Muscle layer of colon (tissue), 2 donors: ENCODE results near the gene ETV6.

Experiments
- H3K27ac ChIP-seq: one replicate; pipeline ENCODE4 v1.7.0; 2013; ENCODE audit warnings: low read depth, mild to moderate bottlenecking, low read length, moderate library complexity
- H3K27me3 ChIP-seq, 2 donors: one replicate each; pipeline ENCODE4 v1.7.0; 2013; ENCODE audit warnings: low read length in 2 of 2, mild to moderate bottlenecking in 2 of 2; ENCODE audit not compliant: insufficient read depth in 2 of 2, control insufficient read depth in 1 of 2
- H3K36me3 ChIP-seq: one replicate; pipeline ENCODE4 v1.7.0; 2013; ENCODE audit warnings: mild to moderate bottlenecking, low read length; ENCODE audit not compliant: insufficient read depth
- H3K4me1 ChIP-seq: one replicate; pipeline ENCODE4 v1.7.0; 2013; ENCODE audit warnings: mild to moderate bottlenecking, low read length; ENCODE audit not compliant: insufficient read depth
- H3K4me3 ChIP-seq, 2 donors: one replicate each; pipeline ENCODE4 v1.7.0; 2013; ENCODE audit warnings: low read length in 2 of 2, low read depth in 1 of 2, mild to moderate bottlenecking in 1 of 2, moderate library complexity in 1 of 2
- H3K9ac ChIP-seq: one replicate; pipeline ENCODE4 v1.7.0; 2013; ENCODE audit warnings: low read length
- H3K9me3 ChIP-seq: one replicate; pipeline ENCODE4 v1.7.0; 2013; ENCODE audit warnings: mild to moderate bottlenecking, low read length
- donor health status: abdominal sarcoma.
- donor health status: Adenocarcinoma of cecum.

The ETV6 gene

DNA sequence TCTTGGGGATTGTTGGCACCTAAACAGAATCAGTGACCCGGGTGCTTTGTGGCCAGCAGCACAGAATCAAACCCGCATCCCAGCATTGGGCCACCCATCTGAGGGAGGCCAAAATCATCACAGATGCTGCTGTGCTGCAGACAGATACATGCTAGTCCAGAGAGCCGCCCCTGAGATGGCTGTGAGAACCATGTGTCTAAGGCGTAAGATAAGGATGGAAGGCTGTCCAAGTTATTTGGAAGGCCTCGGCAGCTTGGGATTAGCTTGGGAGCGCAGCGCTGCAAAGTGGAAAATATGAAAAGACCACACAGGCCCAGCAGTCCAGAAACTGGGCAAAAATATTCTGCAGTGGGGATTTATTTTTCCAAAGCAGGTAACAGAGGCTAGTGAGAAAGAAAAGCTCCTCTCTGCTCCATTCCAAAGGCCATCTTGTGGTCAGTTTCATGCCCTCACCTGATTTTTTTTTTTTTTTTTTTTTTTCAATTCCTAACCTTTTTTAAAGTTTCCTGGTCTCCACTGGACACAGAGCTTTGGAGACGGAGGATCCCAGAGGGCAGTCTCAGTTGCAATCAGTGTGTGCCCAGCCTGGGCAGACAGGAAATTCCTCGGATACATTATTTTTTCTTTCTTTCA is 242.4 kb downstream of the ETV6 start:
- no peaks in the 10 kb centered on the region for H3K4me1 ChIP-seq
- H3K4me3 ChIP-seq = no peak overlapping the region
- H3K9ac ChIP-seq = no peak overlapping the region
- no peaks in the 10 kb centered on the region for H3K27me3 ChIP-seq
- no peak overlapping the region for H3K27ac ChIP-seq
- no peaks in the 10 kb centered on the region for H3K9me3 ChIP-seq
- H3K36me3 ChIP-seq = peaks cover 29% of the 10 kb centered on the region

DNA sequence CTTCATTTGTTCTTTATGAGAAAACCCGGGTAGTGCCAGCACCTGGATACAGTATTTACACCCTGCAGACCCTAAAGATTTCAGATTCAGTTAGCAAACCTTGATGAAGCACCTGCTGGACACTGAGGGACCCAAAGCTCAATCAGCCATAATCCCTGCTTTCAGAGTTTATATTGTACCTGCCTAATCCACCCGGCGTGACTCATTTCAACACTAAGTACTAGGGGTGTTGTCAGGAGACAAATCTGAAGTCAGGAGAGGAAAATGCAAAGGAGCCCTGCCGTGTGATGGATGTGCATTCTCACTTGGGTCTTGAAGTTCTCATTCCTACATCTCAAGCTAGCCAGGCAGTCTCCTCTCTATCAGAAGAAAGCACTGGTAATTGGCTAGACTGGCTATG is 244.5 kb downstream of the ETV6 start:
- Histone ChIP-seq H3K4me3 (no peak overlapping the region), H3K27me3 (no peaks in the 10 kb centered on the region), H3K9me3 (no peaks in the 10 kb centered on the region), H3K36me3 (peaks cover 18% of the 10 kb centered on the region), H3K27ac (no peak overlapping the region), H3K9ac (no peak overlapping the region), H3K4me1 (no peaks in the 10 kb centered on the region)

DNA sequence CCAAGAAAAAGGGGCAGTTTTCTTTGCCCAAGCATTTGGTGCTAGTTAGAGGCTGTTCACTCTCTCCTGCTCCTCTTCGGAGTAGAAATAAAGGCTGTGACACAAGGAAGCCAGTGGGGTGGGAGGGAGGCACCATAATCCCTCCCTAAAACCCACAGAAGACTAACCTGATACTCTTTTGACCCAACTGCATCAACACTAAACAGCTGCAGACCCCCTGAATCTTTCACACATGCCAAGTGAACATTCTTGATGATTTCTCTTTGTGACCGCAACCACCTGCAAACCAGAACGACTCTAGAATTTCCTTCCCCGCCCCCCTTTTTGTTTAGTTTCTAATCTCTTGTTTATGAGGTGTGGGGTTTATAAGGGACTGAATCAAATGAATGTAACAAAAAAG is 245.4 kb downstream of the ETV6 start:
- peaks cover 16% of the 10 kb centered on the region for H3K36me3 ChIP-seq
- H3K4me3 ChIP-seq = no peak overlapping the region
- H3K4me1 ChIP-seq = no peaks in the 10 kb centered on the region
- no peaks in the 10 kb centered on the region for H3K9me3 ChIP-seq
- H3K27ac ChIP-seq = no peak overlapping the region
- H3K9ac ChIP-seq = no peak overlapping the region
- no peaks in the 10 kb centered on the region for H3K27me3 ChIP-seq

DNA sequence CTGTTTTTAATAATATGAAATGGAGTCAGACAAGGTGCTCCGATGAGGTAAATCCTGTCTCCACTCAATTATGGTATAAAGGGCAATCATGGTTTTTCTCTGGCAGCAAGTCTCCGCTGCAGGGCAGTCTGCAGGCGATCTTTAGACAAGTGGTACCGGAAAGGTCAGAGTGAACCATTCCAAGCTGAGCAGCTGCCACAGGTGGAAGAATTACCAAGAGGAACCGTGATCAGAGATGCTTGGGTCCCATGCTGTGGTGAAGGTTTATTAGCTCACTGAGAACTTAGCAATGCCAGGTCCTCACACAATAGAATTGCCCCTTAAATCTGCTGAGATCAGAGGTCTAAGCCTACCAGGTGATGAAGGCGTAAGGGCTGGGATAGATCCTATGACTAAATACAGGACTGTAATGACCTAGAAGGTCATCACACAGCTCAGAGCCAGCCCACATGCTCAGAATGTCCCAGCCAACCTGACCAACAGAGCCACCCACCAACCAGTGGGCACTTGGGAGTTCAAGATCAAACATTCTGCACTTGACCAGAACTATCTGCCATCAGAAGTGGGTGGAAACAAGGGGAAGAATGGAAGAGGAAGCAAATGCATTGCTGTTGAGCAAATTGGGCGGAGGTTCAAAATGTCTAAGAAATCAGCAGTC is 246.1 kb downstream of the ETV6 start:
- Histone ChIP-seq H3K4me3 (no peak overlapping the region), H3K27me3 (no peaks in the 10 kb centered on the region), H3K9me3 (no peaks in the 10 kb centered on the region), H3K36me3 (peaks cover 16% of the 10 kb centered on the region), H3K9ac (no peak overlapping the region), H3K27ac (no peak overlapping the region), H3K4me1 (no peaks in the 10 kb centered on the region)

DNA sequence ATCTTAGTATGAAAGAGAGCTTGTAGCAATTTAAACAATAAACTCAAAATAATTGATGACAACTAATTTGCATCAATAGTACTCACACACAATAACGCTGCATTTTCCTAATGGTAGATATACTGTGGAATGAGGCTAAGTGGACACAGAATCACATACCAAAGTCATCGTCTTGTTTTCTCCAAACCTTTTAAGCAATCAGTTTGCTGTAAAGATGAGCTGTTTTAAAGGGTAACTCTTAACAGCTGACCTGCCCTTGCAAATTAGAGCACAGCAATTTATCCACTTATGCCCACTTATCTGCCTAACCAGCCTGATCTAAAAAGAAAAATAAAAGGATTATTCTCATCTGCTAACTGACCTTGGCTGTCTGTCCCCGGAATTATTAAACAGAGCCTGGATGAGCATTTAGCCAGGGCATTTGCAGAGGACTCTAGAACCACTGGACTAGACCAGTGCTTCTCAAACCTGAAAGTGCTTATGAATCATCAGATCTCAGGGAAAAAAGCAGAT is 247.0 kb downstream of the ETV6 start:
- Histone ChIP-seq H3K27ac (no peak overlapping the region), H3K9ac (no peak overlapping the region), H3K9me3 (no peaks in the 10 kb centered on the region), H3K27me3 (no peaks in the 10 kb centered on the region), H3K4me3 (no peak overlapping the region), H3K36me3 (peaks cover 15% of the 10 kb centered on the region), H3K4me1 (no peaks in the 10 kb centered on the region)

DNA sequence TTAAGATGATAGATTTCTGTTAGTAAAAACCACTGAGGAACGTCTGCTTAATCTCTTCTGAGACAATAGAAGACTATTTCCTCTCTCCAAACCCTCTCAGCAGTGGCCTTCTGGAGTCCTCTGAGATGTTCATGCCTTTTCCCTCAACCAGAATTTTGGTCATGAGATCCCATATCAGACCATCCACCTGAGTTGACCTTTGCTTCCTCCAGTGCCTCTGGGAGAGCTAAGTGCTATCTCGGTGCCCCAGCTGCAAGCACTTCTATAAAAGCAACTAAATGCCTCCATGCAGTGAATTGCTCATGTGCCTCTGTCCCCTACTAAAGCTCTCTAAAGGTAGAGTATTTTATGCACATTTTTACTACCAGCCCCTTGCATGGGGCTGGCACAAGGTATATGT is 248.4 kb downstream of the ETV6 start:
- Histone ChIP-seq H3K27ac (no peak overlapping the region), H3K27me3 (no peaks in the 10 kb centered on the region), H3K4me1 (no peaks in the 10 kb centered on the region), H3K9me3 (no peaks in the 10 kb centered on the region), H3K9ac (no peak overlapping the region), H3K4me3 (no peak overlapping the region), H3K36me3 (peaks cover 6% of the 10 kb centered on the region)

DNA sequence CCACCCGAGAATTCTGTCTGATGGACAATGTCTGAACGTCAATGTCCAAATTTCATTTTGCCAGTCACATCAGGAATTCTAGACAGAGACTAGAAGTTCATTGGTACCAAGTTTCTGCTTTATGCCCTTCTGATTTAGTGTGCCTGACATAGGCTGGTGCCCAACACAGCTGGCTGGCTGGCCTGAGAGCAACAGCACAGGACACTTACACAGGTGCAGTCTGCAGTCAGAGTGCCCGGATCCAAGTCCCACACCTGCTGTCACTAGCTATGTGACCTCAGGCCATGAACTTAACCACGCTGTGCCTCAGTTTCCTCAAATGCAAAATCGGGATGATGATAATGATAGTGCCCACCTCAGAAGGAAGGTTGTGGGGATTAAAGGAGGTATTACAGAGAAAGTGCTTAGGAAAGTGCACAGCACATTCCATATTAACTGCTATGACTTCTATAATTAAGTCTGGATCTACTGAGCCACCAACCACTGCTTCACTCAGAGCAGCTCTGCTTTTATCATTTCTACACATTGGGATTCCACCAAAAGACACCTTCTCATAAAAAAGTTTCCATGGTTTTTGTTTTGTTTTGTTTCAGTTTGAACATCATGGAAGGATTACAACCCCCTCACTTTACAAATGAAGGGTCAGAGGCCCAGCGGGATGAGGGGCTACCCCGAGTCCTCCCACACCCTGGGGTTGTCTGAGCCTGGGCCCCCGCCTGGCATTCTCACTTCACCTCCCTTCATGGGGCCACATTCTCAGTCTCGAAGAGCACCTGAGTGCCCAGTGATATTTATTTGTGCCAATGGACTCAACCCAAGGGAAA is 252.4 kb downstream of the ETV6 start:
- Histone ChIP-seq H3K27ac (no peak overlapping the region), H3K9me3 (no peaks in the 10 kb centered on the region), H3K36me3 (no peaks in the 10 kb centered on the region), H3K9ac (no peak overlapping the region), H3K4me1 (no peaks in the 10 kb centered on the region), H3K4me3 (no peak overlapping the region), H3K27me3 (no peaks in the 10 kb centered on the region)

DNA sequence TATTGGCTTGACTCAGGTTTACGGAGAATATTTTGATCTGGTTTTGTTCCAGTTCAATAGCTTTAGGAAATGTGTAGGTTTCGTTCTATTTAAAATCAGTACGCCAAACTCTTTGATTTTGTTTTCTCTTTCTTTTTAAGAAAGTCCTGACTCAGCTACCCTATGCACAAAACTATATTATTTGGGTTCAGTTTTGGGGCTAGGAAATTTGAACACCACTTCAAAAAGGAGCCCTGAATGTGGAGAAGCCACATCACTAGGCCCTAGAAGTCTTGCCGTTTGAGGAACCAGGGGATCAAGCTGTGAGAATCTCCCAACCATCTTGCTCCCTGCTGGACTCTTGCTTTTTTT is 253.0 kb downstream of the ETV6 start:
- H3K27me3 ChIP-seq = no peaks in the 10 kb centered on the region
- H3K27ac ChIP-seq = no peak overlapping the region
- H3K4me1 ChIP-seq = no peaks in the 10 kb centered on the region
- H3K4me3 ChIP-seq = no peak overlapping the region
- H3K36me3 ChIP-seq = no peaks in the 10 kb centered on the region
- H3K9me3 ChIP-seq = no peaks in the 10 kb centered on the region
- no peak overlapping the region for H3K9ac ChIP-seq

DNA sequence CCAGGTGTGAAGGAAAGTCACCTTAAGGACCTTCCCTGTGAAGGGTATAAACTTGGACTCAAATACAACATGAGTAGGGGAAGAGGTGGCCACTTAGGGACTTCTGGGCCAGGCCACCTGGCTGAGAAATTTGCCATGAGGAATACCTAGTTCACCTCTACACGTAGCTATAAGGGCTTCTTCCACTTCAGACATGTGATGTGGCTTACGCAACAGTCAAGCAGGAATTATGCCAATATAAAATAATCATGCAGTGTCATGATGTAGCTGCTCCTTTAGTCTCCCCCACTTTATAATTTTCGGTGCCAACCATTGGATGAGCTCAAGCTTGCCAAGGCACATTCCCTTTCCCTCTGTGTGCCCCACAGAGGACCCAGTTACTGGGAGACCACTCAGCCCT is 254.7 kb downstream of the ETV6 start:
- H3K4me1 ChIP-seq = no peaks in the 10 kb centered on the region
- H3K9me3 ChIP-seq = peaks cover 4% of the 10 kb centered on the region
- no peaks in the 10 kb centered on the region for H3K36me3 ChIP-seq
- H3K27ac ChIP-seq = no peak overlapping the region
- no peak overlapping the region for H3K4me3 ChIP-seq
- no peaks in the 10 kb centered on the region for H3K27me3 ChIP-seq
- no peak overlapping the region for H3K9ac ChIP-seq

DNA sequence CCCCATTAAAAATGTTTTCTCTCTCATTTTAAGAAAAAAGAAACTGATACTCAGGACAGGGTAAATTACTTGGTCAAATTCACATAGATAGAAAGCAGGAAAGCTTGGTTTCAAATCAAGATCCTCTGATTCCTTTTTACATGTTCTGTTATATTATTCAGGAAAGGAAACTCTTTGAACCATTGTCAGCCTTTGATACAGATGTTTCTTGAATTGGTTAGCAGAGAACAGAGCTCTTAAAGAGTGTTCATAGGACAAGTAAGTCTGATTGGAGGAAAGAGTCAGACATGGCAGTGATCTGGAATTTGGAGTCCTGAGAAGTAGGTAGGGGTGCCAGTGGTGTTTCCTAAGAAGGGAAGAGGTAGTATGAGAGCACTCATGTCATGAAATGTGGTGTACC is 256.1 kb downstream of the ETV6 start:
- Histone ChIP-seq H3K27ac (no peak overlapping the region), H3K4me1 (no peaks in the 10 kb centered on the region), H3K27me3 (no peaks in the 10 kb centered on the region), H3K36me3 (no peaks in the 10 kb centered on the region), H3K9ac (no peak overlapping the region), H3K4me3 (no peak overlapping the region), H3K9me3 (peaks cover 4% of the 10 kb centered on the region)

DNA sequence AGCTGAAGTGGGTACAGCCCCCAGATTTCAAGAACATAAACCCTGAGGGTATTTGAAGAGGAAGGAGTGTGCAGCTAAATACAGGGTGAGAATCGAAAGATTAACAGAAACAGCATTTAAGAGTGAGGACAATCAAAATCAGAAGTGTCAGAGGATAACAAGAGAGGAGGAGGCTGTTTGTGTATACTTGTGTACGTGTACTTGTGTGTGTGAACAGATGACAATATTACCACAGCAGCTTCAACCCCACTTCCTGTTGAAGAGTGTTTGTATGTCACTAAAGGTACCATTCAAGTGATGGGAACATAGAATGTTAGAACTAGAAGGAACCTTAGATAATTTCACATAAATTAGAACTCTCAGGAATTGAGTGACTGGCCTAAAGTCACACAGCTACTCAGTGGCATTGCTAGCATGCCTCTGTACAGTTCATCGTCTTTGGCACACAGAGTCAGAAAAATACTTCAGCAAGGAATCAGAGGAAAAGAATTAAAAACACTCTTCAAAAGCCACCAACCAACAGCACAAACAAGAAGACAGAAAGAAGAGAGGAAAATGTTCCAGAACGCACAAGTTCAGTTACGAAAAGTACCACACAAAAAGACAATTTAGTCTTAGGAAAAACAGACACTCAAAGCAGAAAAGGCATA is 256.9 kb downstream of the ETV6 start:
- no peak overlapping the region for H3K4me3 ChIP-seq
- no peaks in the 10 kb centered on the region for H3K27me3 ChIP-seq
- H3K36me3 ChIP-seq = no peaks in the 10 kb centered on the region
- no peaks in the 10 kb centered on the region for H3K4me1 ChIP-seq
- H3K9me3 ChIP-seq = peaks cover 4% of the 10 kb centered on the region
- no peak overlapping the region for H3K27ac ChIP-seq
- no peak overlapping the region for H3K9ac ChIP-seq
